ENCODE data around the gene GMPPA.

The GMPPA gene

GRCh38 chr2:219485201-219485580, 13.5 kb upstream of the GMPPA start:
- no peak for DNase-seq (ENCODE audit: low read depth in 2 of 2)

GRCh38 chr2:219486380-219486959, 12.2 kb upstream of the GMPPA start:
- no peak for DNase-seq (ENCODE audit: low read depth in 2 of 2)

- DNase-seq (ENCODE audit: low read depth in 2 of 2) = no peak
Measured at GRCh38 chr2:219488149-219488843, 10.4 kb upstream of the GMPPA start.

GRCh38 chr2:219488844-219489194, 9.9 kb upstream of the GMPPA start:
- no peak for DNase-seq (ENCODE audit: low read depth in 2 of 2)

- no peak for DNase-seq (ENCODE audit: low read depth in 2 of 2)
Measured at GRCh38 chr2:219489315-219489714, 9.4 kb upstream of the GMPPA start.

GRCh38 chr2:219490186-219490585, 8.5 kb upstream of the GMPPA start:
- no peak for DNase-seq (ENCODE audit: low read depth in 2 of 2)

- DNase-seq (ENCODE audit: low read depth in 2 of 2) = no peak
Measured at GRCh38 chr2:219490600-219491130, 8.0 kb upstream of the GMPPA start.

GRCh38 chr2:219491278-219491963, 7.3 kb upstream of the GMPPA start:
- DNase-seq (ENCODE audit: low read depth in 2 of 2) = no peak

GRCh38 chr2:219492575-219492974, 6.1 kb upstream of the GMPPA start:
- DNase-seq (ENCODE audit: low read depth in 2 of 2) = no peak

GRCh38 chr2:219493086-219493485, 5.6 kb upstream of the GMPPA start:
- no peak for DNase-seq (ENCODE audit: low read depth in 2 of 2)

GRCh38 chr2:219494952-219495530, 3.6 kb upstream of the GMPPA start:
- DNase-seq (ENCODE audit: low read depth in 2 of 2) = no peak

GRCh38 chr2:219495531-219496122, 3.1 kb upstream of the GMPPA start:
- DNase-seq (ENCODE audit: low read depth in 2 of 2) = peak; percentile 28 to 39

- no peak for DNase-seq (ENCODE audit: low read depth in 2 of 2)
Measured at GRCh38 chr2:219496247-219496824, 2.4 kb upstream of the GMPPA start.

GRCh38 chr2:219496825-219497494, 1.7 kb upstream of the GMPPA start:
- no peak for DNase-seq (ENCODE audit: low read depth in 2 of 2)

GRCh38 chr2:219497495-219498279, 1.0 kb upstream of the GMPPA start:
- no peak for DNase-seq (ENCODE audit: low read depth in 2 of 2)

- DNase-seq (ENCODE audit: low read depth in 2 of 2) = no peak
Measured at GRCh38 chr2:219499058-219499307, 292 bp downstream of the GMPPA start.

- no peak for DNase-seq (ENCODE audit: low read depth in 2 of 2)
Measured at GRCh38 chr2:219499555-219499954, 864 bp downstream of the GMPPA start.

GRCh38 chr2:219500135-219500534, 1.4 kb downstream of the GMPPA start:
- DNase-seq (ENCODE audit: low read depth in 2 of 2) = no peak

- no peak for DNase-seq (ENCODE audit: low read depth in 2 of 2)
Measured at GRCh38 chr2:219501849-219502248, 3.2 kb downstream of the GMPPA start.

GRCh38 chr2:219502618-219503017, 3.9 kb downstream of the GMPPA start:
- DNase-seq (ENCODE audit: low read depth in 2 of 2) = no peak

- no peak for DNase-seq (ENCODE audit: low read depth in 2 of 2)
Measured at GRCh38 chr2:219505585-219505984, 6.9 kb downstream of the GMPPA start.

All from activated CD4-positive, alpha-beta T cell treated with anti-CD3 and anti-CD28 coated beads for 24 hours (primary cell).